T-cell (primary cell): ENCODE data around the gene HYKK. TPM values are rescaled to one million over a fixed set of nuclear protein-coding genes. Genes with fewer than 3 reads are reported as not detected.

Experiments used
- total RNA-seq, 35 experiments: library from RNA in 6 of 35; stranded (reverse) in 6 of 35; fragments of 120-200 nt in 1 of 35; gene quantifications; one replicate each; pipeline versions ENCODE4 v1.2.1 to v1.2.4 and lab custom pipeline; 2013 to 2026

Gene HYKK
- total RNA-seq, 5 donors from 2014 or later (not counting 1 experiment from before 2014, with no cell fraction given), result 1.7 to 4.6 (median 4.0) TPM

Other genes starting within 250 kb of the HYKK start
- gene DNAJA4, start 243.0 kb upstream of the HYKK start, total RNA-seq, result 10 to 100 TPM; 29.0 to 50.4 (median 32.6) TPM
- gene SKIC8, start 208.0 kb upstream of the HYKK start, total RNA-seq, result 10 to 100 TPM; 25.6 to 42.8 (median 33.5) TPM
- under 1 TPM in 2 of 5 donors, not detected in 3; 0.47 to 0.99 TPM for gene CRABP1, start 167.2 kb upstream of the HYKK start, total RNA-seq
- gene IREB2, start 69.4 kb upstream of the HYKK start, total RNA-seq, result 10 to 100 TPM; 58.7 to 71.5 (median 65.1) TPM
- 10 to 100 TPM; 54.5 to 87.0 (median 80.7) TPM for gene PSMA4, start 32.9 kb downstream of the HYKK start, total RNA-seq
- gene CHRNA5, start 57.9 kb downstream of the HYKK start, total RNA-seq, result 1 to 10 TPM in 1 of 5 donors, under 1 TPM in 4; 0.37 to 1.1 (median 0.57) TPM
- gene CHRNA3, start 113.4 kb downstream of the HYKK start, total RNA-seq, result not detected
- not detected for gene CHRNB4, start 133.6 kb downstream of the HYKK start, total RNA-seq